HG03103 (cell line): ENCODE results near the gene ZNF555.
A peak's percentile ranks its signal among the peaks of the same experiment; 100 is the strongest.
"Not testable (repeated sequence)": the region's sequence is repeated elsewhere in the genome, so short reads cannot be mapped to it uniquely, and the experiment has no call there.

ENCODE experiments used
- ATAC-seq: cut with Tn5 transposase; IDR thresholded peaks from one replicate; pipeline ENCODE4 v1.9.1; 2021; ENCODE audit warnings: low read depth; ENCODE audit not compliant: unreplicated experiment

Gene ZNF555

GRCh38 chr19:2806736-2807378, 34.4 kb upstream of the ZNF555 start:
- ATAC-seq: no peak

- no peak for ATAC-seq
Observed at GRCh38 chr19:2807379-2808128, 33.7 kb upstream of the ZNF555 start.

GRCh38 chr19:2808129-2808941, 32.9 kb upstream of the ZNF555 start:
- ATAC-seq: no peak

GRCh38 chr19:2809387-2810140, 31.7 kb upstream of the ZNF555 start:
- ATAC-seq: no peak

GRCh38 chr19:2810141-2811091, 30.9 kb upstream of the ZNF555 start:
- ATAC-seq: no peak

- ATAC-seq: no peak
Observed at GRCh38 chr19:2811221-2811722, 30.0 kb upstream of the ZNF555 start.

- ATAC-seq: no peak
Observed at GRCh38 chr19:2811735-2812413, 29.4 kb upstream of the ZNF555 start.

- ATAC-seq: no peak
Observed at GRCh38 chr19:2812414-2813234, 28.7 kb upstream of the ZNF555 start.

GRCh38 chr19:2813235-2814160, 27.8 kb upstream of the ZNF555 start:
- ATAC-seq: no peak

- ATAC-seq: no peak
Observed at GRCh38 chr19:2814426-2814825, 26.8 kb upstream of the ZNF555 start.

- no peak for ATAC-seq
Observed at GRCh38 chr19:2815191-2815614, 26.1 kb upstream of the ZNF555 start.

GRCh38 chr19:2815923-2816322, 25.4 kb upstream of the ZNF555 start:
- no peak for ATAC-seq

GRCh38 chr19:2816641-2817040, 24.6 kb upstream of the ZNF555 start:
- no peak for ATAC-seq

- not testable (repeated sequence) for ATAC-seq
Observed at GRCh38 chr19:2817237-2817829, 23.9 kb upstream of the ZNF555 start.

GRCh38 chr19:2819540-2820111, 21.6 kb upstream of the ZNF555 start, which contains the start of gene ZNF554:
Gene ZNF554 (plus strand): TSS chr19:2819868. CDS start chr19:2820072, 204 bp downstream.
- ATAC-seq: peak; percentile 72

GRCh38 chr19:2820112-2820702, 21.1 kb upstream of the ZNF555 start:
- no peak for ATAC-seq
